ENCODE results near the gene PCDH19.
A peak's percentile ranks its signal among the peaks of the same experiment; 100 is the strongest.
"Not testable (repeated sequence)": the region's sequence is repeated elsewhere in the genome, so short reads cannot be mapped to it uniquely, and the experiment has no call there.

PCDH19 gene, protein sequence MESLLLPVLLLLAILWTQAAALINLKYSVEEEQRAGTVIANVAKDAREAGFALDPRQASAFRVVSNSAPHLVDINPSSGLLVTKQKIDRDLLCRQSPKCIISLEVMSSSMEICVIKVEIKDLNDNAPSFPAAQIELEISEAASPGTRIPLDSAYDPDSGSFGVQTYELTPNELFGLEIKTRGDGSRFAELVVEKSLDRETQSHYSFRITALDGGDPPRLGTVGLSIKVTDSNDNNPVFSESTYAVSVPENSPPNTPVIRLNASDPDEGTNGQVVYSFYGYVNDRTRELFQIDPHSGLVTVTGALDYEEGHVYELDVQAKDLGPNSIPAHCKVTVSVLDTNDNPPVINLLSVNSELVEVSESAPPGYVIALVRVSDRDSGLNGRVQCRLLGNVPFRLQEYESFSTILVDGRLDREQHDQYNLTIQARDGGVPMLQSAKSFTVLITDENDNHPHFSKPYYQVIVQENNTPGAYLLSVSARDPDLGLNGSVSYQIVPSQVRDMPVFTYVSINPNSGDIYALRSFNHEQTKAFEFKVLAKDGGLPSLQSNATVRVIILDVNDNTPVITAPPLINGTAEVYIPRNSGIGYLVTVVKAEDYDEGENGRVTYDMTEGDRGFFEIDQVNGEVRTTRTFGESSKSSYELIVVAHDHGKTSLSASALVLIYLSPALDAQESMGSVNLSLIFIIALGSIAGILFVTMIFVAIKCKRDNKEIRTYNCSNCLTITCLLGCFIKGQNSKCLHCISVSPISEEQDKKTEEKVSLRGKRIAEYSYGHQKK (N-terminal part only)

DNA sequence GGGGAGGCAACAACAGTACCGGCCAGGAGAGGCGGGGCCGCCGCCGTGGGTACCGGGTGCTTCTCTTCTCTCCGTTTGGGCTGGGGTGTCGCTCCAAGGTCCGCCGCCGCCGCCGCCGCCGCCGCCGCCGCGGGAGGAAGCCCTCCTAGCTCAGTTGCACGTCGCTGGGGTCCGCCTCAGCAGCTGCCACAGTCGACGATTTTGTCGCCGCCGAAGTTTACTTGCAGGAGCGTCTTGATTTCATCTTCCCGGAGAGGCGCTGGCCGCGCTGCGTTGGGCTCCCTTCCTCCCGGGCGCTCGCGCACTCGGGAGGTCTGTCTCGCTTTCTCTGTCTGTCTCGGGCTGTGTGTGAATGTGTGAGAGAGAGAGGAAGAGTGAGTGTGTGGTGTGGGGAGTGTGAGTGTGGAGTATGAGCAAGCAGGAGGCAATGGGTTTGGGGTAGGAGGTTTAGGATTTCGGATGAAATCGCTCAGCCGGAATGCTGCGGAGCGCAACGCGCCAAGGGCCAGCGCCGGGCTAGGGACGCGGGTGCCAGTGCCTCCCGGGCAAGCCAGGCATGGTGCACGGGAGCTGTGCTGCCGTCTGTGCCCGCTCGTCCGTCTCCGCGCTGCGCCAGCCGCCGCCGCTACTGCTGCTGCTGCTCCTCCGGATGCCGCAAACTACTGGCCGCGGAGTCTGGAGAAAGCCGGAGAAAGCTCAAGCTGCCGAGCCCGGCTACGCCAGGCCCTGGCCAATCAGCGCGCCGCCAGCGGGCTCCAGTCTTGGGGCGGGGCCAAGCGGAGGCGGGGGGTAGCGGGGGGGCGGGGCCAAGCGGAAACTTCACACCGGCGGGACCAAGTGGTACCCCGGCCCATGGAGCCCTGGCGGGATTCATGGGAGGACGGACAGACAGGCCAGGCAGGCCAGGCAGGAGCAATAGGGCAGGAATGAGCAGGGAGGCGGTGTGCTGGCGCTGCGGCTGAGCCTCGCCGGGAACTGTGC is at the start of gene PCDH19:
Gene PCDH19 (minus strand): TSS at position 664 of the 981 bp plus-strand sequence. CDS start 1,676 bp downstream, outside the sequence.
- DNase-seq, result peak; percentile 52

DNA sequence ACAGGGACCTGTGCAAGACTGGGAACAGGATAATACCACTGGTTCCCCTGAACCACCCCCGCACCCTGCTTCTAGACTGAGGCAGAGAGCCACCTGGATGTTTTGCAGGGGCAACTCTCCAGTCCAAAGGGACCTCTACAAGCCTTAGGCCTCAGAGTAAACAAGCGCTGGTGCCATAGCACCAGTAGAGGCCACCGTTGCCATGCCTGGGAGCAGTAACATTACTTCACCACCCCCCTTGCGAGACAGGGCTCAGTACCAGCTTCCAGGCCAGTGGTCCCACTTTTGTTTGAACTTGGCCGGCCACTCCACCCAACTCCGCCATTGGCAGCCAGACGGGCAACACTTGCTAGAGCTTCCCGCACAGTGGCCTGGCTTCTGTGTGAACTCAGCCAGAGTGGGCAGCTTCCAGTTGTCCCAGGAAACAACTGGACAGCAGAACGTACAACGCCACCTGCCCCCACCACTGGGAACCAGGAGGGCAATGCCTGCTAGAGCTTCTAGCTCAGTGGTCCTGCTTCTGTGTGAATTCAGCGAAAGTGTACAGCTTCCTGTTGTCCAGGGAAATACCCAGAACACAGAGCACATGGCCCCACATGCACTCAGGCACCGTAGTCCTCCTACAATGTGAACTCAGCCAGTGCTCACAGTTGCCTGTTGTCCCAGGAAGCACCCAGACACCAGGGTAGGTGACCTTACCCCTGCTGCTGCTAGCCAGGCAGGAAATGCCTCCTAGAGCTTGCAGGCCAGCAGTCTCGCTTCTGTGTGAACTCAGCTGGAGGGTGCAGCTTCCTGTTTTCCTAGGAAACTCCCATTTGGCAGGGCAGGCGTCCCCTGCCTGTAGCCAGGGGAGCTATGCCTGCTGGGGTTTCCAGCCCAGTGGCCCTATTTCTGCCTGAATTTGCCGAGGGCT is 39.9 kb upstream of the PCDH19 start:
- no peak for DNase-seq

DNA sequence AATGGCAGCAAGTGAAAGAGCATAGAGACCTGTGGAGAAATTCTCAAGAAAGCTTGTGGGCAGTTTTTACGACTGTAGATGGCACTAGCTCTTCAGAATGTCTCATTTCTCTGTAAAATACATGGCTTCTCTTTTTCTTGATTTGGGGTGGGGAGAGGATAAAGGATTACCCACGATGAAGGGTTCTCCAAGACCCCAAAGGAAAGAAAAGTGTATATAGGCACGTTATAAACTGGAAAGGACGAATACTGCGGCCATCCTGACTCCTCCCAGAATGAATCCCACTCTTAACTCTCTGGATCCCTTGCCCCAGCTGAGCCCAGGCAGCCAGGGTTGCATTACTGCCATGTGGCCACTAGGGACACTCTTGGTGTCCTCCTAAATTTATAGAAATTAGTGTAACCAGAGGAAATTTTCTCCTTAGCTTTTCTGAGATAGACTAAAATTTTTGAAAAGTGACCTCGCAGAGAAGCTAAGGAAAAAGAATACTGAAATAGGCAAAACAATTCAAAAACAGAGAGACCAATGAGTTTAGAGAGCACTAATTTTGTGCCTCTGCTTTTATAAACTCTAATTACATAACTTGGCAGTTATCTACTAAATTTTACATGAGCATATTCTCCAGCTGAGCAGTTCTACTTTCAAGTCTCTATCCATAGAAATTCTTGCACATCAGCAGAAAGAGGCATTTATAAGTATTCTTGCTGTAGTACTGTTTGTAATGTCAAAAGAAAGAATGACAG is 37.8 kb upstream of the PCDH19 start:
- DNase-seq, result peak; percentile 40

DNA sequence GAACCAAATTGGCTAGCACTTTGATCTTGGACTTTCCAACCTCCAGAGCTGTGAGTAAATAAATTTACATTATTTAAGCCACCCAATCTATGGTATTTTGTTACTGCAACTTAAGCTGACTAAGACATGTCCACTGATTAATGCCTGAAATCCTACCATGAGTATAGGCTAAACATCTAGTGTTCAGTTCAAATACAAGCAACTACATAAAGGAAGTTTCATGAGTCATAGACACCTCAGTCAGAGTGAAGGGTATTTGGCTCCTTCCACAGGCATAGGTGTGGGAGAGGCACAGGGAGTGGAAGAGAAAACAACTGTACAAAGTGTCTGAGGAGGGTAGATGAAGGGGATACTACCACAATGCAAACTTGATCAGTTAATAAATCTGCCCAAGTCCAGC is 35.5 kb upstream of the PCDH19 start:
- no peak for DNase-seq

DNA sequence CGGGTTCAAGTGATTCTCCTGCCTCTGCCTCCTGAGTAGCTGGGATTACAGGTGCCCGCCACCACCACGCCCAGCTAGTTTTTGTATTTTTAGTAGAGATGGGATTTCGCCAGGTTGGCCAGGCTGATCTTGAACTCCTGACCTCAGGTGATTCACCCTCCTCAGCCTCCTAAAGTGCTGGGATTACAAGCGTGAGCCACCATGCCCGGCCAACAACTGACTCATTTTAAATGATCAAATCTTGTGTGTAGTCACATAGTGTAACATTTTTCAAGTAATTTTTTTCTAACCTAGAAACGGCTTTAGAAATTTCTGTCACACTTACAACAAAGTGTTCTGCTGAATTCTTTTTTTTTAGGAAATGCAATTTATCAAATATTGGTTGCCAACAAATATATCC is 31.2 kb upstream of the PCDH19 start:
- DNase-seq, result not testable (repeated sequence)

DNA sequence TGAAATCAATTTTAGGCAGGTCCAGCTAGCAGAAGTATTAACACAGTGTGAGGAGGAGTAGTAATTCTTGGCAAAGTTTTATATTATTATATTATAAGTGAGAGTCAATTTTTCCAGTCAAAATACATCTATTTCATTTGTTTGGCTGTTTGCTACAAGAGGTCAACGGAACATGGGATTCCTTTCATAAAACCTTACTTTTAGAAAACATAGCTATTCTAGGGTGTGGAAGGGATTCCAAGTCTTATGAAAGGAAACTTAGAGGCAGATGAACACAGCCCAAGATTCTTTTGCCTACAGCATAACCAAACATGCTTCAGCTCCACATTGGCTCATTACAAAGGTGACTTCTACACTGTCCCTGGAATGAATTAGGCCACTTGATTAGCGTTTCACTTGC is 29.9 kb upstream of the PCDH19 start:
- no peak for DNase-seq

DNA sequence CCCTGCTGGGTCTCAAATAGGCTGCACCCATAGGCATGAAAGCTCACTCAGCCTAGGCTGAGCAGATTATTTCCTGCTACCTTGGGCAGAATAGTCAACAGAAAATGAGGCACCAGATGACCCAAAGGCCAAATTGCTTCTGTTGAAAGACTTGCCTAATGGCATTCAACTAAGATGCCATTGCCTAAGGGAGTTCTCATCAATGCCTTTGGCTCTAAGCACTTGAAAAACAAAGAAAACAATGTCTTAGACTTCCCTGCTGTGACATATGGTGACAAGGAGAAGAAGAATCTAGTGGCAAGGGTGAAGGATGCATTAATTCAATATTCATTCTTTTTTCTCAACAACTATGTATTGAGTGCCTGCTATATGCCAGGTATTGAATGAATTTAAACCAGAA is 25.7 kb upstream of the PCDH19 start:
- DNase-seq, result no peak

DNA sequence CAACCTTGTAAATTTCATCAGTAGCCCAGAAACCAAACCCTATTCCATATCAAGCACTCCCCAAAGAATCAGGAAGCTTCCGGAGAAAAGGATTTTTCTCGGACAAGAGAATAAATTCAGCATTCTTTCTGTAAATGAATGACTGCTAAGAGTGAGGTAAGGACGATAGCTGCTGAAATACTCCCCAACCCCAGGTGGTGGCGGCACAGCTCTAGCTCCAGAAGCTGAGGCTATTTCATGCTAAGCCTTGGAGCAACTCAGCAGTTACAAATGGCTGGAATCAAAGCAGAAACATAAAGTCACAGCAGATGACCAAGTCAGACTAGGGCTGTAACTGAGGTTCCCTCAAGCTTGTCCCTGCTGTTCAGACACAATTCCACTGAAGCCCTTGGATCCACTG is 13.9 kb upstream of the PCDH19 start:
- DNase-seq, result peak; percentile 10

DNA sequence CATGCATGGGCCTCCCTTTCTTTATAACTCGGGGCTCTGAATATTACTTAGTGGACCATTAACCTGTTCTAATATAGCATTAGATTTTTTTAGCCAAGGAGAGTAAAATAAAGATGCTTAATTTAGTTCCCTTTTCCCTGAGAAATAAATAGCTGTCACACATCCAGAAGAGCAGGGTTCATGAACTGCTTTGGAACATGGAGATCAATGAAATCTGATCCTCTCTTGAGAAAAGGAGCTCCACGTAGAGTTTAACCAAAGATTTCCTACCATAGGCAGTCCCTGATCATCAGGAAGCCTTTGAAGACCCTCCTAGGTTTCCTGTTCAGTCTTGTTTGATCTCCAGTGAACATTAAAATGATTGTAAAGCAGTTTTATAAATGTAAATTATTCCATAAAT is 8.5 kb upstream of the PCDH19 start:
- no peak for DNase-seq

DNA sequence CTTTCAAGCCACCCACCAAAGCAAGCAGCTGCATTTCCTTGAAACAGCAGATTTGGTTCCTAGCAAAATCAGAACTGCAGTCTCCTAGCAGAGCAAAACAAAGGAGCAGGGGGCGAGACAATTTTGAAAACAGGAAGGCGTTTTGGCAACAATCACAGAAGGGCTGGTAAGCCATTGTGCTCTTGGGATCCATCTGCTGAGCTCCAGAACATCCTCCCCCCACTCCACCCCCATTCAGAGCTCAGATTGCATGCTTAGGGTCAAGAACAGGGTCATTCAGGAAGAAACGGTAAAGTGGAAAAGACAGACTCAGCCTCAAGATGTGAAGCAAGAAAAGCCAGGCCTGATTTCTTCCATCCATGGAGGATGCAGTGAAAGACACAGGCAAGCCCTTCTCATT is 7.6 kb upstream of the PCDH19 start:
- peak; percentile 28 for DNase-seq

DNA sequence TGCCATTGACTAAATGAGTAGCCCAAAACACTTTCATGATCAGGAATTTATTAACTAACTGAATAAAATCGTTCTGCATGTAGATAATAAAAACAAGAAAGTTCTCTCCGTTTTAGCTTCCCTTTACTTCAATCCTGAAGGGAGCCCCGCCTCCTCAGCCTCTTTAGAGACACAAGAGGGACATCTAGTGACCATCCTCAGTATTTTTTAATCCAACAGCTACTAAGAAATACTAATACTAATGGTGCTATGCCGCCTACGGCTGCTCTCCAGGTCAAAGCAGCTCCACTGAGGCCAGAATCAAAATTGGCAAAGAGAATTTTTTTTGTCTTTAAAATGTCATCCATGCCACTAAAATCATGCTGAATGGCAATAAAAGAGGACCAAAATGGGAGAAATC is 3.2 kb upstream of the PCDH19 start:
- peak; percentile 65 for DNase-seq

DNA sequence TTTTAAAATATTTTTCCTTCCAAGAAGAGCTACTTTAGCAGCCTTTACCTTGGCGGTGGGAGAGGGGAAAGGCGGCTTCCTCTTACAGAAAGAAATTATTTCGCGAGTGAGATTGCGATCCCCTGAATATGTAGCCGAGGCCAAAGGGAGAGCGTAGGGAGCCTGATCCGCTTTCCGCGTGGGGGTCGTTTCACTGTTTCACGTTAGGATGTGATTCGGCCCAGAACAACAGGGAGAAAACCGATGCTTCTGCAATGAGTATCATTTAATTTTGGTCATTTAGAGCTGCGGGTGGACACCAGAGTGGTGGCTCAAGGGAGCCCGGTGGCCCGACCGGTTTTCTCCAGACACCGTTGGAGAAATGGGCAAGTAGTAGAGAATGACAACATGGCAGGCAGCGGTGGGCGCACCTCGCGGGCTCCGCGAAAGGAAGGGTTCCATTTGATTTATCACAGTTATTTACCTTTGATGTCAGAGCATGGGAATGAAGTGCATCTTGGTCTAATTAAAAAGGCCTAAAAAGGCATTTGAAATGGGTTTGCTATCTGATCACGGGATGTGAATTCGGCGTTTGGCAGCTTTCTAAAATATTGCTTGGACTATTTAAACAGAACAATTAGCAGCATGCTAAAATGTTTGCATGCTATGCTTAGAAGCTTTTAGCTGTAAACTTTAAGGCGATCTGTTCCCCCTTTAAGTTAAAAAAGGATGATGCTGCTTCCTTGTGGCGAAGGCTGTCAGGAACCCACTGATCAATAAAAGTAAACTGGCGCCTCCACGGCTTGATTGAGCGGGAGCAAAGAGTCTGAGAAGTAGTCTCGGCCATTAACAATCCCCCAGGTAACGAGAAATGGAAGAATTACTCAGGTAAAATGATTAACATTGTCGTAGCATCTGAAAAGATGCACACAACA is 2.0 kb upstream of the PCDH19 start:
- no peak for DNase-seq

DNA sequence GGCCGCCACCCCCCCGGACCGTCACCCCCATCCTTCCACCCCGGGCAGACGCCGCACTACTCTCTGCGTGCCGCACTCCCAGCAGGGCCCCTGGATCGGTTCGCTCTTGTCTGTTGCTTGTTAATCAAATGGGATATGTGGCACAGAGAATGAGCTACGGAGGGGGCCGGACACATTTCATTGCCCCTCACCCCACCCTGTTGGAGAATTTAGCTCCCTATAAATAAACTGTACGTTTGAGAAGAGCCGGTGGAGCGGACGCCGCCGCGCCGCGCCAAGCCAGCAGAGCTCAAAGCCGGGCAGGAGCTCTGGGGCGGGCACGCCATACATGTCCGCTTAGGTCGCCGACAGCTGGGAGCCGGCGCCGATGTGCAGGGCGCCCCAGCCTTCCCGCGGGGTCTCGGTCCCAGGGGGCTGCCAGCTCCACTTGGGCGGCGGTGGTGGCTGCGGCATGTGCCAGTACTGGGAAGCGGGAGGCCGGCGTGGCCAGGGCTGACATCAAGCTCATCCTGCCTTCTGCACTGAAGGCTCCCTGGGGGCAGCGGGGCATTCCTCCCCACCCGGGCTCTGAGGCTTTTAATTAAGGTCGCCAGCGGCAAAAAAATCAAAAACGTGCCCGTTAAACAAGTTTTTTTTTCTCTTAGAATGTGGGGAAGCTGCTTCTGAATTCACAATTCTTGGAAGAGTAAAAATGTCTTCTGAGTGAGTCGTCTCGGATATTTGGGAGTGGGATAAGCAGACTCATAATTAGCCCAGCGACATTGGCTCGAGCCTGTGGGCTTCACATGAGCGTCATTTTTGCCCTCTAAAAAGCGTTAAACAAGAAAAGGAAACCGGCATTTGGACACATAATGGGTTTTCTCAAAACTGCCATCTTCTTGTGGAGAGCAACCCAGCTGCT is 1.1 kb upstream of the PCDH19 start:
- DNase-seq, result no peak

DNA sequence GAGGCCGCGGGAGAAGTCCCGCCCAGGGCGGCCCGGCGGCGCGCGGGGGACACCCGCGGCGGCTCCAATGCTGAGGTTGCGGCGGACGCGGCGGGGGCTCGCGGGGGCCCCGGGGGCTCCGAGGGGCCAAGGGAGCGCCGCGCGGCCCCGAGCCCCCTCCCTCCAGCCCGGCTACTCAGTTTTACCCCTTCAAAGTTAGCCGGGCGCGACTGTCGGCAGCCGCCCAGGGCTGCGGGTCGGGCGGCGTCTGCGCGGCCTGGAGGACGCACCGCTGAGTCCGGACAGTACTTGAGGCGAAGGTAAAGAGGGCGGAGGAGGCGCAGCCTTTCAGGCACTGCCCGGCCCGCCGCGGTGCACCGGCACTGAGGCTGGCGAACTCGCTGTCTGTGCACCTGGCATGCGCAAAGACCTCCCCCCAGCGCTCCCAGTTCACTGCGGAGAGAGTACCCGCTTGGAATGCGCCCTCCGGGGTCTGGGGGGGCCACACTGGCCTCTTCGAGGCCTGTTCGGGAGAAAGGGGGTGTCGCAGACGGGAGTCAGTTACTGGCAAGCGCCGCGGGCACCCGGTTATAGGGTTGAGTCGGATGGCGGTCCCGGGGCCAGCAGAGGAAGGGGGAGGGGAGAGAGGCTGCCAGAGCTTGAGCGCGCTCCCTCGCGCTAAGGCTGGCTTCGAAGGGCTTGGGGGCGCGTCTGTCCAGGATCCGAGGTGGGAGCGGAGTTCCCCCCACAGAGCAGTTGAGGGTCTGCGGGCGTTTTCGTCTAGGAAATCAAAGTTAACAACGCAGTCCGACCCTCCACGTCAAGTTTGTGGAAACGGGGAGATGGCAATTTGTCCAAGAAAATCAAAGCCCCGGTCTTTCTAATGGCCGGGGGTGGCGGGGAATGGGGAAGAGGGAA is 1.1 kb downstream of the PCDH19 start:
- DNase-seq, result no peak

DNA sequence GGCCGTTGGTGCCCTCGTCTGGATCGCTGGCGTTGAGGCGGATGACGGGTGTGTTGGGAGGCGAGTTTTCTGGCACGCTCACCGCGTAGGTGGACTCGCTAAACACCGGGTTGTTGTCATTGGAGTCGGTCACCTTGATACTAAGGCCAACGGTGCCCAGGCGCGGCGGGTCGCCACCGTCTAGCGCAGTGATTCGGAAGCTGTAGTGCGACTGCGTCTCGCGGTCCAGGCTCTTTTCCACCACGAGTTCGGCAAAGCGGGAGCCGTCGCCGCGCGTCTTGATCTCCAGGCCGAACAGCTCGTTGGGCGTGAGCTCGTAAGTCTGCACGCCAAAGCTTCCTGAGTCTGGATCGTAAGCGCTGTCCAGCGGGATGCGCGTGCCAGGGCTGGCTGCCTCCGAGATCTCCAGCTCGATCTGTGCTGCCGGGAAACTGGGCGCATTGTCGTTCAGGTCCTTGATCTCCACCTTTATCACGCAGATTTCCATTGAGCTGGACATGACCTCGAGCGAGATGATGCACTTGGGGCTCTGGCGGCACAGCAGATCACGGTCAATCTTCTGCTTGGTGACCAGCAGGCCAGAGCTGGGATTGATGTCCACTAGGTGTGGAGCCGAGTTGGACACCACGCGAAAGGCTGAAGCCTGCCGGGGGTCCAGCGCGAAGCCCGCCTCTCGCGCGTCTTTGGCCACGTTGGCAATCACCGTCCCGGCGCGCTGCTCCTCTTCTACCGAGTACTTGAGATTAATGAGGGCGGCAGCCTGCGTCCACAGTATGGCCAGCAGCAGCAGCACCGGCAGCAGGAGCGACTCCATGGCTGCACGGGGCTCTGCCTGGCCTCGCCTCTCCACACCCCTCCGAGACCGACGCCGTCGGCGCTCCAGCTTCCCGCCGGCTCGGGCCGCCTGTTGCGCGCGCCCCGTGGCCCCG is 2.0 kb downstream of the PCDH19 start:
- no peak for DNase-seq

DNA sequence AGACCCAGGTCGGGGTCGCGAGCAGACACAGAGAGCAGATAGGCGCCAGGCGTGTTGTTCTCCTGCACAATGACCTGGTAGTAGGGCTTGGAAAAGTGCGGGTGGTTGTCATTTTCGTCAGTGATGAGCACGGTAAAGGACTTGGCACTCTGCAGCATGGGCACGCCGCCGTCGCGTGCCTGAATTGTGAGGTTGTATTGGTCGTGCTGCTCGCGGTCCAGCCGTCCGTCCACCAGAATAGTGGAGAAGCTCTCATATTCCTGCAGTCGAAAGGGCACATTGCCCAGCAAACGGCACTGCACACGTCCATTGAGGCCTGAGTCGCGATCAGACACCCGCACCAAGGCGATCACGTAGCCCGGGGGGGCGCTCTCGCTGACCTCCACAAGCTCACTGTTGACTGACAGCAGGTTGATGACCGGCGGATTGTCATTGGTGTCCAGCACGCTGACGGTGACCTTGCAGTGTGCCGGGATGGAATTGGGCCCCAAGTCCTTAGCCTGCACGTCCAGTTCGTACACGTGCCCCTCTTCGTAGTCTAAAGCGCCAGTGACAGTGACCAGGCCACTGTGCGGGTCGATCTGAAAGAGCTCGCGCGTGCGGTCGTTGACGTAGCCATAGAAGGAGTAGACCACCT is 2.8 kb downstream of the PCDH19 start:
- no peak for DNase-seq

All from NCI-H1092 treated with DMSO at 0.1 percent for 48 hours (cell line).